ENCODE data around the gene TESMIN.

The TESMIN gene

GRCh38 chr11:68761801-68762200 lies 10.5 kb upstream of the TESMIN start:
- no peak for DNase-seq (ENCODE audit: low spot score)

- DNase-seq (ENCODE audit: low spot score): no peak
Observed at GRCh38 chr11:68759991-68760390, 8.7 kb upstream of the TESMIN start.

- no peak for DNase-seq (ENCODE audit: low spot score)
Observed at GRCh38 chr11:68757711-68758110, 6.4 kb upstream of the TESMIN start.

- no peak for DNase-seq (ENCODE audit: low spot score)
Observed at GRCh38 chr11:68756171-68756766, 4.9 kb upstream of the TESMIN start.

- no peak for DNase-seq (ENCODE audit: low spot score)
Observed at GRCh38 chr11:68753300-68753699, 2.0 kb upstream of the TESMIN start.

- DNase-seq (ENCODE audit: low spot score): no peak
Observed at GRCh38 chr11:68751004-68751325, 355 bp downstream of the TESMIN start.

- no peak for DNase-seq (ENCODE audit: low spot score)
Observed at GRCh38 chr11:68750195-68751003, 921 bp downstream of the TESMIN start.

- DNase-seq (ENCODE audit: low spot score): no peak
Observed at GRCh38 chr11:68749229-68750123, 1.8 kb downstream of the TESMIN start.

- no peak for DNase-seq (ENCODE audit: low spot score)
Observed at GRCh38 chr11:68748061-68748460, 3.3 kb downstream of the TESMIN start.

GRCh38 chr11:68743539-68743938 lies 7.8 kb downstream of the TESMIN start:
- no peak for DNase-seq (ENCODE audit: low spot score)

GRCh38 chr11:68741463-68741862 lies 9.9 kb downstream of the TESMIN start:
- DNase-seq (ENCODE audit: low spot score): no peak

GRCh38 chr11:68735646-68736045 lies 15.7 kb downstream of the TESMIN start:
- DNase-seq (ENCODE audit: low spot score): no peak

GRCh38 chr11:68735125-68735524 lies 16.2 kb downstream of the TESMIN start:
- DNase-seq (ENCODE audit: low spot score): no peak

GRCh38 chr11:68734111-68734510 lies 17.2 kb downstream of the TESMIN start:
- DNase-seq (ENCODE audit: low spot score): no peak

GRCh38 chr11:68727783-68728182 lies 23.5 kb downstream of the TESMIN start:
- DNase-seq (ENCODE audit: low spot score): no peak

GRCh38 chr11:68724293-68724692 lies 27.0 kb downstream of the TESMIN start:
- no peak for DNase-seq (ENCODE audit: low spot score)

GRCh38 chr11:68722143-68722542 lies 29.2 kb downstream of the TESMIN start:
- no peak for DNase-seq (ENCODE audit: low spot score)

GRCh38 chr11:68721075-68721474 lies 30.2 kb downstream of the TESMIN start:
- DNase-seq (ENCODE audit: low spot score): no peak

- no peak for DNase-seq (ENCODE audit: low spot score)
Observed at GRCh38 chr11:68715456-68716122, 35.7 kb downstream of the TESMIN start.

GRCh38 chr11:68714060-68714856 lies 37.1 kb downstream of the TESMIN start:
- DNase-seq (ENCODE audit: low spot score): no peak

- DNase-seq (ENCODE audit: low spot score): no peak
Observed at GRCh38 chr11:68711114-68711513, 40.2 kb downstream of the TESMIN start.

- DNase-seq (ENCODE audit: low spot score): no peak
Observed at GRCh38 chr11:68710409-68710808, 40.9 kb downstream of the TESMIN start.
